RWPE1 (cell line): ENCODE data around the gene PTK7.
"Not testable (repeated sequence)": the region's sequence is repeated elsewhere in the genome, so short reads cannot be mapped to it uniquely, and the experiment has no call there.

ENCODE experiments used
- CTCF ChIA-PET: fragments of 350-600 bp; sonication (Branson Sonifier 250); formaldehyde crosslinking; extraction: SDS; loops from one replicate; lab custom pipeline; 2021; lab: Yijun Ruan, JAX
- POLR2A ChIA-PET: fragments of 400-600 bp; formaldehyde crosslinking; extraction: SDS; loops from one replicate; lab custom pipeline; 2020; ENCODE audit warnings: antibody characterized with exemption; ENCODE audit not compliant: low non-redundant PET; lab: Yijun Ruan, JAX
- DNase-seq: peaks from one replicate; pipeline ENCODE4 v3.0.0; 2012; ENCODE audit warnings: low spot score
- H3K27ac ChIP-seq: fragments of 450-650 bp; 2 replicates; pipeline ENCODE4 v1.5.1; 2017
- CTCF ChIP-seq: fragments of 450-650 bp; conservative IDR thresholded peaks from 2 replicates; pipeline ENCODE4 v1.5.1; 2017; ENCODE audit warnings: low read depth, mild to moderate bottlenecking

The PTK7 gene

GRCh38 chr6:43035495-43036194 is 40.5 kb upstream of the PTK7 start:
- ChIA-PET POLR2A (no interaction called here), CTCF (no interaction called here)
- no peak for TF ChIP-seq CTCF
- DNase-seq: no peak
- H3K27ac ChIP-seq: peak overlapping the region; percentile 48

GRCh38 chr6:43036712-43037111 is 39.4 kb upstream of the PTK7 start:
- POLR2A ChIA-PET: interaction anchor here (0.7 kb wide), 1 partner anchor 23 kb away, joined by 3 read pairs; the partner anchor contains the start of genes KLHDC3 and MEA1

GRCh38 chr6:43037197-43037596 is 38.9 kb upstream of the PTK7 start:
- DNase-seq: no peak
- POLR2A ChIA-PET: no interaction called here
- CTCF ChIA-PET: no interaction called here
- peak overlapping the region; percentile 21 for H3K27ac ChIP-seq
- TF ChIP-seq CTCF: no peak

More at GRCh38 chr6:43036712-43037111, 39.4 kb upstream of the PTK7 start:
- CTCF ChIA-PET: no interaction called here
- TF ChIP-seq CTCF: no peak
- peak overlapping the region; percentile 21; the same call in 1 of the 2 replicates for H3K27ac ChIP-seq
- DNase-seq: no peak

DNA sequence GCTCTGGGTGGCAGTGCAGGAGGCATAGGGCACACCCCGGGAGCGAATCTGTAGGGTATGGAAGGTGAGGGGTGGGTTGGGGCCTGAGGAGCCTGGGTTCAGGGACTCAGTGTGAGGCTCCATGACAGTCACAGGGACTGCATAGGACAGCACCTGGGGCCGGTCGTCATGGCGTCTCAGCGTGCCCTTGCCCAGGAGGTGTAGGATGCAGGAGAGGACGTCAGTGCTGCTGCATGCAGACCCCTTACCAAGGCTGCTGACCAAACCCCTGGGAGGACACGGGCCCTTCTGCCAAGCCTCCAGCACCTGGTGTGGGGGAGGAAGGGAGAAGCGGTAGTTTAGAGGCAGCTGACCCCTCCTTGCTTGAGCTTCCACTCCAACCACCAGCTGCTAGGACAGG is 38.4 kb upstream of the PTK7 start:
- TF ChIP-seq CTCF: no peak
- no peak for DNase-seq
- H3K27ac ChIP-seq: peak overlapping the region; percentile 21
- POLR2A ChIA-PET: no interaction called here
- CTCF ChIA-PET: no interaction called here

DNA sequence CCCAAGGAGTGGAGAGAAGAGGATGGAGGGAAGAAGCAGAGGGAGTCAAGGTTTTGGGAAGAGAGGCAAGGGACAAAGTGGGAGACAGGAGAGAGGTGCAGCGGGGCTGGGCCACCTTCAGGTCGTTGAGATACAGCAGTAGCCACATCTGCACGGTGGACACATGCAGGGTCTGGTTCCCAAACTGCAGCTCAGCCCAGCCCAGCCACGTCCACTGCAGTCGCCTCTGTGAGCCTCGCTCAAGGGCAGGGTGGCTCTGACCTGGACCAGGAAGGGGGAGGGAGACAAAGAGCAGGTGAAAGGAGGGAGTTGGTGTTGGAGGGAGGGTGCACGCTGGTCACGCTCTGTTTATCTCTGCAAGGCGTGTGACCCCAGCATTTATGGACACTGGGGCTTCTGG is 37.4 kb upstream of the PTK7 start:
- ChIA-PET POLR2A (no interaction called here), CTCF (interaction anchor here (0.6 kb wide), 2 partner anchors 50 to 1026 kb away, joined by 3 to 5 read pairs; no protein-coding TSS in a partner anchor)
- DNase-seq: no peak
- H3K27ac ChIP-seq: peak overlapping the region; percentile 10; the same call in 1 of the 2 replicates
- no peak for TF ChIP-seq CTCF

- POLR2A ChIA-PET: interaction anchor here (1.0 kb wide), 1 partner anchor 20 kb away, joined by 4 read pairs; no protein-coding TSS in a partner anchor
- TF ChIP-seq CTCF: no peak
- H3K27ac ChIP-seq: peak overlapping the region; percentile 31
- DNase-seq: no peak
- CTCF ChIA-PET: no interaction called here
Measured at GRCh38 chr6:43040542-43041257, 35.4 kb upstream of the PTK7 start.

DNA sequence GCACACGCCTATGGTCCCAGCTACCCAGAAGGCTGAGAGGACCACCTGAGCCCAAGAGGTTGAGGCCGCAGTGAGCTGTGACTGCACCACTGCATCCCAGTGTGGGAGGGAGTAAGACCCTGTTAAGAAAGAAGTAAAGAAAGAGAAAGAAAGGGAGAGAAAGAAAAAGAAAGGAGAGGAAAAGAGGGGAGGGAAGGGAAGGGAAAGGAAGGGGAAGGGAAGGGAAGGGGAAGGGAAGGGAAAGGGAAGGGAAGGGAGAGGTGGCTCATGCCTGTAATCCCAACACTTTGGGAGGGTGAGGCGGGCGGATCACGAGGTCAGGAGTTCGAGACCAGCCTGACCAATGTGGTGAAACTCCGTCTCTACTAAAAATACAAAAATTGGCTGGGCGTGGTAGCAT is 34.6 kb upstream of the PTK7 start:
- not testable (repeated sequence) for H3K27ac ChIP-seq, DNase-seq
- POLR2A ChIA-PET: interaction anchor here (1.0 kb wide), 1 partner anchor 21 kb away, joined by 4 read pairs; no protein-coding TSS in a partner anchor
- CTCF ChIA-PET: interaction anchor here (0.6 kb wide), 1 partner anchor 37 kb away, joined by 3 read pairs; no protein-coding TSS in a partner anchor
